Fibroblast of villous mesenchyme (primary cell): ENCODE data around the gene MAN2B1. TPM values are rescaled to one million over a fixed set of nuclear protein-coding genes. Genes with fewer than 3 reads are reported as not detected.
A peak's percentile ranks its signal among the peaks of the same experiment; 100 is the strongest.

Experiments used
- DNase-seq: peaks from one replicate; pipeline ENCODE4 v3.0.0-alpha.2; 2010; ENCODE audit warnings: low read depth
- H3K4me3 ChIP-seq: 2 replicates; pipeline ENCODE4 v1.5.1; 2011; ENCODE audit warnings: low read depth, mild to moderate bottlenecking, low read length
- CTCF ChIP-seq: IDR thresholded peaks from 2 replicates; pipeline ENCODE4 v1.5.1; 2012; ENCODE audit warnings: low read depth, mild to moderate bottlenecking, low read length; ENCODE audit not compliant: insufficient read depth
- total RNA-seq: library from RNA; depleted of rRNA; stranded (reverse); fragments of >200 nt; gene quantifications from 2 replicates; pipeline ENCODE4 v1.2.3, GENCODE V29; 2012

Gene MAN2B1
- total RNA-seq, 1 donor, result 22.9 TPM

GRCh38 chr19:12669270-12670158, 3.0 kb upstream of the MAN2B1 start:
- peak; percentile 91 for DNase-seq
- TF ChIP-seq CTCF, result peak; percentile 7
- H3K4me3 ChIP-seq, result peak overlapping the region; percentile 89

GRCh38 chr19:12668932-12669269, 2.4 kb upstream of the MAN2B1 start:
- no peak for TF ChIP-seq CTCF
- DNase-seq, result peak; percentile 68
- peak overlapping the region; percentile 89 for H3K4me3 ChIP-seq

DNA sequence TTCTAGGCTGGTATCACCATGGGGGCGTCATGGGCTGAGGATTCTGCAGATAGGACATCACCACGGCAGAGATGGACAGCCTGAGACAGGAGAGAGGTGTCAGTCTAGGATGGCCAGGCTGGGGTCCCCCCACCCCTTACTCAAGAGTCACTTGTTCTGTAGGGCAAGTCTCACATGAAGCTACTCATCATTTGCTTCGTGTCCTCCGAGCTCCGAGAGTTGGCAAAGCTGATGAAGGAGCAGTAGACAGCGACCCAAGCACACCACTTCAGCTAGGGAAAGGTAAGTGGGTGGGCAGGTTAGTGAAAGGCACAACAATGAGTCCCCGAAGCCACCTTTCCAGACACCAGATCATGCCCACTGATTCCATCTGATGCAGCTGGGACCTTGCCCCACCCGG, 1.8 kb upstream of the MAN2B1 start:
- peak overlapping the region; percentile 89 for H3K4me3 ChIP-seq
- no peak for TF ChIP-seq CTCF
- DNase-seq, result no peak

- no peak overlapping the region for H3K4me3 ChIP-seq
- TF ChIP-seq CTCF, result no peak
- DNase-seq, result no peak
These were observed 1.3 kb upstream of the MAN2B1 start for GRCh38 chr19:12667731-12668302.

DNA sequence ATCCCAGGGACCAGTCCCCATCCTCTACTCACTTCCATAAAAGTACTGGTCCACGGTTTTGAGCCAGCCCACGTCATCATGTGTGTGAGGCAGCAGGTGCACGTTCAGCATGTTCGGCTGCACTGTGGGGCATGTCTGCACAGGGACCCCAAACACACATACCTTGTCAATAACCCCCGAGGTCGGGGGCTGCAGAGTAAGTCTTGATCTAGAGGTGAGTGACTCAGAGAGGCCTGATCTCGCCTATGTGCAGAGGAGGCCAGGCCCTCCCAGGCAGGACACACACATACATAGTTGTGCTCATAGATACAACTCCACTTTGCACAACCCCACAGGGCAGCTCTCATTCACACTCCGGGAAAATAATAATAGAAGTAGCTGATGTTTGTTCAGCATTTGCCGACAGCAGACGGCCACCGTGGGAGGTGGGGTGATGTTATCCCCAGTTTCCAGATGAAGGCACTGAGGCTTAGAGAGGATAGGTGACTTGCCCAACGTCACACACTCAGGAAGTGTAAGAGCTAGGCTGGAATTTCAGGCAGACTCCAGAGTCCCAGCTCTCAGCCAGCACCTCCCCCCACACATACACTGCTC, 774 bp downstream of the MAN2B1 start:
- DNase-seq, result no peak
- H3K4me3 ChIP-seq, result peak overlapping the region; percentile 80
- no peak for TF ChIP-seq CTCF

- H3K4me3 ChIP-seq, result no peak overlapping the region
- no peak for TF ChIP-seq CTCF
- DNase-seq, result no peak
These were observed 1.3 kb downstream of the MAN2B1 start for GRCh38 chr19:12665281-12665573.
